Measurements from ENCODE around the gene TNRC6A. TPM values are rescaled to one million over a fixed set of nuclear protein-coding genes. Genes with fewer than 3 reads are reported as not detected.
A peak's percentile ranks its signal among the peaks of the same experiment; 100 is the strongest.

The TNRC6A gene
- total and polyA plus RNA-seq, 2 experiments from 2014 or later: 12.5 to 13.1 TPM

DNA sequence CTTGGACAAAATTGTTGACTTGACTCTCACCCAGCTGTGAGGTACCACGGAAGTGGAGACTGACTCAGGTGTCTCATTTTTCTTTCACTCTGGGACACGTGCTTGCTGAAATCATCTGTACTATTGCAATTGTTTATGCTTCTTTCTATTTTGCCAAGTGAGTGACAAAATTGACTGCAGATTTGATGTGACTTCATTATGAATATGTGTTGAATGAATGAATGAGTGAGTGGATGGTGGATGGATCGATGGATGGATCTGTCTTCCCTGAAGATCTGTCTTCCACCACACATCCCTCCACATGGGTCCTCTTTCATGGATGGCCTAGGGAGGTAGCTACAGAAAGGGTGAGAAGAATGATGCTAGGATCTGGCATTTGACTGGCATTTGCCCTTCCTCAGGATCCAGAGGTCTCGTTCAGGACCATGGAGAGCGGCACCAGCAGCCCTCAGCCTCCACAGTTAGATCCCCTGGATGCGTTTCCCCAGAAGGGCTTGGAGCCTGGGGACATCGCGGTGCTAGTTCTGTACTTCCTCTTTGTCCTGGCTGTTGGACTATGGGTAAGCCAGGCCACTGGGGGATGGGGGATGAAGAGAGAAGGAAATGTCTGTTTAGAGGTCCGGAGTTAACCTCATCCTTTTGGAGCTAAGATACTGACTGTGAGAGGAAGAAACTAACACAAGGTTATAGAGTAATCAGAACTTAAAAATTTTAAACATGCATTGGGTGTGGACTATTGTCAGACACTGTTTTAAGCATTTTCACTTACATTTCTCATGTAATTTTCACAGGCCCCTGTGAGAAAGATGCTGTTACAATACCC, 129.0 kb downstream of the TNRC6A start:
- Histone ChIP-seq H3K9me3 (ENCODE audit: low read depth) (no peaks in the 10 kb centered on the region), H2AFZ (no peak overlapping the region), H3K27ac (no peak overlapping the region), H3K9ac (no peak overlapping the region), H3K36me3 (ENCODE audit: low read depth) (no peaks in the 10 kb centered on the region), H3K4me3 (no peak overlapping the region), H3K4me2 (ENCODE audit: unreplicated experiment) (no peak overlapping the region), H3F3A (ENCODE audit: insufficient read depth) (no peaks in the 10 kb centered on the region), H3K27me3 (replicated peaks; ENCODE audit: insufficient read depth) (no peaks in the 10 kb centered on the region), H4K20me1 (ENCODE audit: insufficient read depth) (no peaks in the 10 kb centered on the region), H3K79me2 (ENCODE audit: insufficient read depth) (no peaks in the 10 kb centered on the region), H3K4me1 (ENCODE audit: insufficient read depth) (peaks cover 6% of the 10 kb centered on the region), H3K9me2 (ENCODE audit: insufficient read depth) (no peaks in the 10 kb centered on the region)
- in situ Hi-C loops (cut with MboI): no loop called here
- TF ChIP-seq EZH2 (IDR thresholded peaks at IDR 0.05; ENCODE audit: insufficient read depth, poor library complexity, severe bottlenecking) (no peak), EZH2phosphoT487 (IDR thresholded peaks at IDR 0.05; ENCODE audit: insufficient read depth, low read depth) (no peak)
- peak; percentile 66 for DNase-seq
- 22 to 23% methylated on average over 9 of the region's 9 CpGs for WGBS, 2 experiments (ENCODE audit: low coverage in 1 of 2, low lambda C conversion rate in 2 of 2, missing lambda C conversion rate in 2 of 2)

GRCh38 chr16:24861461-24861860, 132.0 kb downstream of the TNRC6A start:
- TF ChIP-seq EZH2phosphoT487 (IDR thresholded peaks at IDR 0.05; ENCODE audit: insufficient read depth, low read depth) (no peak), EZH2 (IDR thresholded peaks at IDR 0.05; ENCODE audit: insufficient read depth, poor library complexity, severe bottlenecking) (no peak)
- WGBS, 2 experiments (ENCODE audit: low coverage in 1 of 2, low lambda C conversion rate in 2 of 2, missing lambda C conversion rate in 2 of 2): 51 to 52% methylated on average over 1 of the region's 1 CpG
- no peak overlapping the region for H3K9ac ChIP-seq

GRCh38 chr16:24863582-24864437, 134.4 kb downstream of the TNRC6A start:
- H3K4me1 ChIP-seq (ENCODE audit: insufficient read depth): no peaks in the 10 kb centered on the region
- TF ChIP-seq EZH2phosphoT487 (IDR thresholded peaks at IDR 0.05; ENCODE audit: insufficient read depth, low read depth): no peak
- TF ChIP-seq EZH2 (IDR thresholded peaks at IDR 0.05; ENCODE audit: insufficient read depth, poor library complexity, severe bottlenecking): no peak
- WGBS, 2 experiments (ENCODE audit: low coverage in 1 of 2, low lambda C conversion rate in 2 of 2, missing lambda C conversion rate in 2 of 2): 61 to 65% methylated on average over 3 of the region's 3 CpGs
- no peak overlapping the region for H3K9ac ChIP-seq
- no peak for DNase-seq
- no peak overlapping the region for H3K4me2 ChIP-seq (ENCODE audit: unreplicated experiment)
- H3F3A ChIP-seq (ENCODE audit: insufficient read depth): no peaks in the 10 kb centered on the region
- H2AFZ ChIP-seq: no peak overlapping the region
- in situ Hi-C loops (cut with MboI): no loop called here
- no peaks in the 10 kb centered on the region for H3K27me3 ChIP-seq (replicated peaks; ENCODE audit: insufficient read depth)
- H3K9me2 ChIP-seq (ENCODE audit: insufficient read depth): no peaks in the 10 kb centered on the region
- no peak overlapping the region for H3K4me3 ChIP-seq
- no peaks in the 10 kb centered on the region for H3K36me3 ChIP-seq (ENCODE audit: low read depth)
- no peaks in the 10 kb centered on the region for H3K79me2 ChIP-seq (ENCODE audit: insufficient read depth)
- H3K9me3 ChIP-seq (ENCODE audit: low read depth): no peaks in the 10 kb centered on the region
- no peak overlapping the region for H3K27ac ChIP-seq
- H4K20me1 ChIP-seq (ENCODE audit: insufficient read depth): no peaks in the 10 kb centered on the region

More at GRCh38 chr16:24861461-24861860, 132.0 kb downstream of the TNRC6A start:
- DNase-seq: no peak
- H2AFZ ChIP-seq: no peak overlapping the region
- no peaks in the 10 kb centered on the region for H3K79me2 ChIP-seq (ENCODE audit: insufficient read depth)
- no peaks in the 10 kb centered on the region for H4K20me1 ChIP-seq (ENCODE audit: insufficient read depth)
- no peaks in the 10 kb centered on the region for H3K9me3 ChIP-seq (ENCODE audit: low read depth)
- H3K36me3 ChIP-seq (ENCODE audit: low read depth): no peaks in the 10 kb centered on the region
- in situ Hi-C loops (cut with MboI): no loop called here
- H3K4me3 ChIP-seq: no peak overlapping the region
- no peaks in the 10 kb centered on the region for H3K27me3 ChIP-seq (replicated peaks; ENCODE audit: insufficient read depth)
- no peaks in the 10 kb centered on the region for H3F3A ChIP-seq (ENCODE audit: insufficient read depth)
- no peak overlapping the region for H3K27ac ChIP-seq
- no peaks in the 10 kb centered on the region for H3K9me2 ChIP-seq (ENCODE audit: insufficient read depth)
- H3K4me1 ChIP-seq (ENCODE audit: insufficient read depth): no peaks in the 10 kb centered on the region
- no peak overlapping the region for H3K4me2 ChIP-seq (ENCODE audit: unreplicated experiment)

- Histone ChIP-seq H3K79me2 (ENCODE audit: insufficient read depth) (no peaks in the 10 kb centered on the region), H3K9me3 (ENCODE audit: low read depth) (no peaks in the 10 kb centered on the region), H3K9ac (no peak overlapping the region), H2AFZ (no peak overlapping the region), H3K27ac (no peak overlapping the region), H4K20me1 (ENCODE audit: insufficient read depth) (no peaks in the 10 kb centered on the region), H3K27me3 (replicated peaks; ENCODE audit: insufficient read depth) (no peaks in the 10 kb centered on the region; the same call in 1 of the 2 replicates), H3K4me1 (ENCODE audit: insufficient read depth) (no peaks in the 10 kb centered on the region), H3K36me3 (ENCODE audit: low read depth) (no peaks in the 10 kb centered on the region), H3K9me2 (ENCODE audit: insufficient read depth) (no peaks in the 10 kb centered on the region), H3K4me2 (ENCODE audit: unreplicated experiment) (no peak overlapping the region), H3F3A (ENCODE audit: insufficient read depth) (no peaks in the 10 kb centered on the region), H3K4me3 (no peak overlapping the region)
- TF ChIP-seq EZH2phosphoT487 (IDR thresholded peaks at IDR 0.05; ENCODE audit: insufficient read depth, low read depth): no peak
- TF ChIP-seq EZH2 (IDR thresholded peaks at IDR 0.05; ENCODE audit: insufficient read depth, poor library complexity, severe bottlenecking): no peak
- no peak for DNase-seq
- in situ Hi-C loops (cut with MboI): no loop called here
- 62 to 76% methylated on average over 8 of the region's 8 CpGs for WGBS, 2 experiments (ENCODE audit: low coverage in 1 of 2, low lambda C conversion rate in 2 of 2, missing lambda C conversion rate in 2 of 2)
Observed at GRCh38 chr16:24869033-24869432, 139.6 kb downstream of the TNRC6A start.
